Endodermal cell (in vitro differentiated cells): Measurements from ENCODE around the gene CXCR3. TPM values are rescaled to one million over a fixed set of nuclear protein-coding genes. Genes with fewer than 3 reads are reported as not detected.

Experiments used
- DNase-seq: peaks from one replicate; pipeline ENCODE4 v3.0.0-alpha.2; 2017
- H3K27ac ChIP-seq: 2 replicates; pipeline ENCODE4 v1.5.1; 2013; ENCODE audit warnings: mild to moderate bottlenecking, low read depth, low read length, moderate library complexity
- H3K27me3 ChIP-seq: 2 replicates; pipeline ENCODE4 v1.6.1; 2013; ENCODE audit warnings: mild to moderate bottlenecking, low read length, moderate library complexity; ENCODE audit not compliant: insufficient read depth, control insufficient read depth, poor library complexity, severe bottlenecking
- H3K36me3 ChIP-seq: 2 replicates; pipeline ENCODE4 v1.7.0; 2013; ENCODE audit warnings: mild to moderate bottlenecking, low read length, moderate library complexity; ENCODE audit not compliant: control insufficient read depth, insufficient read depth
- H3K4me1 ChIP-seq: one replicate; pipeline ENCODE4 v1.7.0; 2013; ENCODE audit warnings: low read length; ENCODE audit not compliant: control insufficient read depth, insufficient read depth
- H3K4me3 ChIP-seq: 2 replicates; pipeline ENCODE4 v1.5.1; 2013; ENCODE audit warnings: mild to moderate bottlenecking, low read length, moderate library complexity
- H3K9ac ChIP-seq: 2 replicates; pipeline ENCODE4 v1.6.1; 2013; ENCODE audit warnings: mild to moderate bottlenecking, low read length, moderate library complexity; ENCODE audit not compliant: poor library complexity, severe bottlenecking; ENCODE audit errors: extremely low read depth
- H3K9me3 ChIP-seq: 2 replicates; pipeline ENCODE4 v1.6.1; 2013; ENCODE audit warnings: mild to moderate bottlenecking, low read length, moderate library complexity; ENCODE audit not compliant: control insufficient read depth
- H3K27ac Mint-ChIP-seq: 2 replicates; pipeline ENCODE4 v1.8.0; 2020; ENCODE audit warnings: mixed read lengths
- H3K27me3 Mint-ChIP-seq: 2 replicates; pipeline ENCODE4 v1.8.0; 2021; ENCODE audit warnings: mild to moderate bottlenecking, mixed read lengths; ENCODE audit not compliant: insufficient read depth
- H3K36me3 Mint-ChIP-seq: 2 replicates; pipeline ENCODE4 v1.8.0; 2020; ENCODE audit warnings: low read depth, mixed read lengths
- H3K4me1 Mint-ChIP-seq: 2 replicates; pipeline ENCODE4 v1.8.0; 2020; ENCODE audit warnings: mixed read lengths
- H3K4me3 Mint-ChIP-seq: 2 replicates; pipeline ENCODE4 v1.8.0; 2020; ENCODE audit warnings: mild to moderate bottlenecking, moderate library complexity, mixed read lengths
- H3K9me3 Mint-ChIP-seq: 2 replicates; pipeline ENCODE4 v1.8.0; 2020; ENCODE audit warnings: mild to moderate bottlenecking, mixed read lengths
- WGBS, 2 experiments: methylation state at CpG; one replicate each; pipeline versions ENCODE4 v1.1.5 to v1.1.7; 2013; ENCODE audit warnings: missing lambda C conversion rate in 2 of 2, mixed read lengths in 1 of 2; ENCODE audit not compliant: insufficient coverage in 1 of 2, insufficient read length in 1 of 2; 5-methylcytosine and 5-hydroxymethylcytosine counted together
- total RNA-seq, 2 donors: library from RNA; stranded (reverse); fragmentation: NEBNext Ultra II Directional in 1 of 2; extraction: Animal tissue kit (Norgen Biotek cat#: 25700) in 1 of 2; gene quantifications; 2 replicates in 1 of 2; 3 replicates in 1 of 2; pipeline ENCODE4 v1.2.1, GENCODE V29; 2021
- TF ChIP-seq, protein P1 (sequence below): fragments of 200-600 bp; sonication (generic); conservative IDR thresholded peaks from 2 replicates; pipeline ENCODE4 v1.5.0; 2021; ENCODE audit warnings: antibody characterized with exemption, mild to moderate bottlenecking

The CXCR3 gene
- total RNA-seq, 2 donors from 2014 or later: not detected

DNA sequence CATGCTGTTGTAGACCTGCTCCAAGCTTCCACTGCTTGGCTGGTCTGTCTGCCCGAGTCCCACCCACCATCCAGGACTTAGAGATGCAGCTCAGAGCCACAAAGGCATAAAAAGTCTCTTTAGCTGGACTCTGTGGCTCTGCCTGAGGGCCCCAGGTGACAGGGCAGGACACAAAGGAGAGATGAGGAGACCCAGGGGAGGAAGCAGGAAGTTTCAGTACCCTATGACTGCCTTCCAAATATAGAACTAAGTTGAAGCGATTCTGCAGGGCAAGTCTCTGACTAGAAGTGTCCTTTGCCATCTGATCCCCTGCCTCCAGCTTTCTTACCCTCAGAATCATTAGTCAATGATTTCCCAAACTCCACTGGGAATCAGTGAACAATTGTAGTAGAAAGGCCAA lies 11.2 kb upstream of the CXCR3 start:
- Mint-ChIP-seq H3K4me3 (no peak overlapping the region), H3K9me3 (peaks cover 59% of the 10 kb centered on the region), H3K27ac (no peak overlapping the region), H3K27me3 (no peaks in the 10 kb centered on the region), H3K36me3 (no peaks in the 10 kb centered on the region), H3K4me1 (peaks cover 5% of the 10 kb centered on the region)
- TF ChIP-seq, protein P1, sequence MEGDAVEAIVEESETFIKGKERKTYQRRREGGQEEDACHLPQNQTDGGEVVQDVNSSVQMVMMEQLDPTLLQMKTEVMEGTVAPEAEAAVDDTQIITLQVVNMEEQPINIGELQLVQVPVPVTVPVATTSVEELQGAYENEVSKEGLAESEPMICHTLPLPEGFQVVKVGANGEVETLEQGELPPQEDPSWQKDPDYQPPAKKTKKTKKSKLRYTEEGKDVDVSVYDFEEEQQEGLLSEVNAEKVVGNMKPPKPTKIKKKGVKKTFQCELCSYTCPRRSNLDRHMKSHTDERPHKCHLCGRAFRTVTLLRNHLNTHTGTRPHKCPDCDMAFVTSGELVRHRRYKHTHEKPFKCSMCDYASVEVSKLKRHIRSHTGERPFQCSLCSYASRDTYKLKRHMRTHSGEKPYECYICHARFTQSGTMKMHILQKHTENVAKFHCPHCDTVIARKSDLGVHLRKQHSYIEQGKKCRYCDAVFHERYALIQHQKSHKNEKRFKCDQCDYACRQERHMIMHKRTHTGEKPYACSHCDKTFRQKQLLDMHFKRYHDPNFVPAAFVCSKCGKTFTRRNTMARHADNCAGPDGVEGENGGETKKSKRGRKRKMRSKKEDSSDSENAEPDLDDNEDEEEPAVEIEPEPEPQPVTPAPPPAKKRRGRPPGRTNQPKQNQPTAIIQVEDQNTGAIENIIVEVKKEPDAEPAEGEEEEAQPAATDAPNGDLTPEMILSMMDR: no peak
- Histone ChIP-seq H3K9me3 (no peaks in the 10 kb centered on the region), H3K27me3 (no peaks in the 10 kb centered on the region), H3K27ac (no peak overlapping the region), H3K4me1 (no peaks in the 10 kb centered on the region), H3K4me3 (no peak overlapping the region), H3K9ac (no peak overlapping the region), H3K36me3 (no peaks in the 10 kb centered on the region)
- WGBS, 2 experiments: 100% methylated on average over 2 of the region's 2 CpGs; no CpG with 5 or more reads in 1 of the 2 experiments
- no peak for DNase-seq

DNA sequence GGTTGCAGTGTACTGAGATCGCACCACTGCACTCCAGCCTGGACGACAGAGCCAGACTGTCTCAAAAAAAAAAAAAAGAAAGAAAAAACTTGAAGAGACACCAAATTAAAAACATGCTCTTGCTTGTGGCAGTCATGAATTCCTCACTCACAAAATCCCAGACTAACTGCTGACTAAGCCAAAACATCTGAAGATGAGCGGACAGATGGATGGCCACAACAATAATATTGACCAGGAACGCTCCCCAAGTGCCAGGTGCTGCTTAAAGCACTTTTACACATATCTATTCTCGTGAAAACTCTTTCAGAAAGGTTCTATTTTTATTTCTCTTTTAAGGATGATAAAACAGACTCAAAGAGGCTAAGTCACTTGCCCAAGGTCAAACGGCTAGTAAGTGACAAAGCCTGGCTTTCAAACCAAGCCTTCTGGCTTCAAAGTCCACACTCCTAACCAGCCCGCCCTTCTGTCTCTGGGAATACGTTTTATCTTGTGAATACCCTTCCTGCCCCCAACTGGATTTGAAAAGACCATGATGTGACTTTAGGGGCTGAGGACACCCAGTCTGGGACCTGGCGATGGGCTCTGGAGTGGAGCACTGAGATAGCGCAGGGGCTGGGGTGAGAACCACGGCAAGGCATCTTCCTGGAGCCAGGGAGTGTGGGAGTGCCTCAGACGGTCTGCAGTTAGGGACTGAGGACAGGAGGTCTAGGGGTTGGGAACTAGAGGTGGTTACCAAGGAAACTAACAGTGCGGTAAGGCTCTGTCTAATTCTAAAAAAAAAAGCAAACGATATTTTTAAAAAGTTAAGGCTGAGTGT lies 9.5 kb upstream of the CXCR3 start:
- no peak overlapping the region for H3K4me3 Mint-ChIP-seq
- no peaks in the 10 kb centered on the region for H3K36me3 Mint-ChIP-seq
- H3K4me1 ChIP-seq: no peaks in the 10 kb centered on the region
- no peak for DNase-seq
- no peak overlapping the region for H3K4me3 ChIP-seq
- no peaks in the 10 kb centered on the region for H3K36me3 ChIP-seq
- H3K9ac ChIP-seq: no peak overlapping the region
- no peak overlapping the region for H3K27ac Mint-ChIP-seq
- peaks cover 60% of the 10 kb centered on the region for H3K9me3 Mint-ChIP-seq
- no peak overlapping the region for H3K27ac ChIP-seq
- TF ChIP-seq, protein P1: no peak
- WGBS, 2 experiments: 94 to 100% methylated on average over 4 to 13 of the region's 14 CpGs
- H3K27me3 ChIP-seq: no peaks in the 10 kb centered on the region
- peaks cover 5% of the 10 kb centered on the region for H3K4me1 Mint-ChIP-seq
- H3K9me3 ChIP-seq: no peaks in the 10 kb centered on the region
- no peaks in the 10 kb centered on the region for H3K27me3 Mint-ChIP-seq

DNA sequence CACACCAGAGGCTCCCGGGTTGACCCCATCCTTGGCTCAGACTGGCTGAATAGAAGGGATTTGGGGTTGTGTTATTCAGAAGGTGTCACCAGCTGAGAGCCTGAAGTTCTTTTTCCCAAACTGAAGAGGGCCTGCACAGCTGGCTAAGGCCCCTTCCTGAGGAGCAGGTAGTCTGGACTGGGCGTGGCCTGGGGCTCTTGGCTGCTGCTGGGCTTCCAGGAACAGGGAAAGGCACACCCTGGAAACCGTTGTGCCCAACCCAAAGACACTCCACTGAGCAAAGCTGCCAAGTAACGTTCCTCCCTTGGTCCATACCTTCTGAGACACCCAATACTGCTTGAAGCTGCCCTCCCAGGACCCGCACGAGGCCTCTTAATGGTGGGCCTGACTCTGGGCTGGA lies 8.3 kb upstream of the CXCR3 start:
- Mint-ChIP-seq H3K4me3 (no peak overlapping the region), H3K36me3 (no peaks in the 10 kb centered on the region), H3K9me3 (peaks cover 57% of the 10 kb centered on the region), H3K27ac (no peak overlapping the region), H3K4me1 (no peaks in the 10 kb centered on the region), H3K27me3 (no peaks in the 10 kb centered on the region)
- H3K27ac ChIP-seq: no peak overlapping the region
- DNase-seq: no peak
- no peaks in the 10 kb centered on the region for H3K36me3 ChIP-seq
- no peaks in the 10 kb centered on the region for H3K9me3 ChIP-seq
- H3K9ac ChIP-seq: no peak overlapping the region
- no peaks in the 10 kb centered on the region for H3K27me3 ChIP-seq
- no peaks in the 10 kb centered on the region for H3K4me1 ChIP-seq
- no peak overlapping the region for H3K4me3 ChIP-seq
- 90 to 92% methylated on average over 2 to 6 of the region's 6 CpGs for WGBS, 2 experiments
- TF ChIP-seq, protein P1: no peak
